Measurements from ENCODE around the gene NOTCH2.

- no peak for TF ChIP-seq CTCF (conservative IDR thresholded peaks at IDR 0.05)
- TF ChIP-seq ZFX (IDR thresholded peaks at IDR 0.05) = no peak
Measured at GRCh38 chr1:119919241-119919640, 150.2 kb downstream of the NOTCH2 start.

Data from C4-2B (cell line).